ENCODE results near the gene ADIPOQ.
"Not testable (repeated sequence)": the region's sequence is repeated elsewhere in the genome, so short reads cannot be mapped to it uniquely, and the experiment has no call there.

DNA sequence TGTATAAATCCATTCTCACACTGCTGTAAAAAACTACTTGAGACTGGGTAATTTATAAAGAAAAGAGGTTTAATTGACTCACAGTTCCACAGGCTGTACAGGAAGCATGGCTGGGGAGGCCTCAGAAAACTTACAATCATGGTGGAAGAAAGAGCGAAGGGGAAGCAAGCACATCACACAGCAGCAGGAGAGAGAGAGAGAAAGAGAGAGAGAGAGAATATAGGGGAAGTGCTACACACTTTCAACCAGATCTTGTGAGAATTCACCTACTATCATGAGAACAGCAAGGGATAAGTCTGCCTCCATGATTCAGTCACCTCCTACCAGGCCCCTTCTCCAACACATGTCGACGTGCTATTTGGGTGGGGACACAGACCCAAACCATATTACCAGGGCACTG is 9.3 kb downstream of the ADIPOQ start:
- TF ChIP-seq, protein P1, sequence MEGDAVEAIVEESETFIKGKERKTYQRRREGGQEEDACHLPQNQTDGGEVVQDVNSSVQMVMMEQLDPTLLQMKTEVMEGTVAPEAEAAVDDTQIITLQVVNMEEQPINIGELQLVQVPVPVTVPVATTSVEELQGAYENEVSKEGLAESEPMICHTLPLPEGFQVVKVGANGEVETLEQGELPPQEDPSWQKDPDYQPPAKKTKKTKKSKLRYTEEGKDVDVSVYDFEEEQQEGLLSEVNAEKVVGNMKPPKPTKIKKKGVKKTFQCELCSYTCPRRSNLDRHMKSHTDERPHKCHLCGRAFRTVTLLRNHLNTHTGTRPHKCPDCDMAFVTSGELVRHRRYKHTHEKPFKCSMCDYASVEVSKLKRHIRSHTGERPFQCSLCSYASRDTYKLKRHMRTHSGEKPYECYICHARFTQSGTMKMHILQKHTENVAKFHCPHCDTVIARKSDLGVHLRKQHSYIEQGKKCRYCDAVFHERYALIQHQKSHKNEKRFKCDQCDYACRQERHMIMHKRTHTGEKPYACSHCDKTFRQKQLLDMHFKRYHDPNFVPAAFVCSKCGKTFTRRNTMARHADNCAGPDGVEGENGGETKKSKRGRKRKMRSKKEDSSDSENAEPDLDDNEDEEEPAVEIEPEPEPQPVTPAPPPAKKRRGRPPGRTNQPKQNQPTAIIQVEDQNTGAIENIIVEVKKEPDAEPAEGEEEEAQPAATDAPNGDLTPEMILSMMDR (IDR thresholded peaks at IDR 0.05), result not testable (repeated sequence)
- TF ChIP-seq POLR2A (IDR thresholded peaks at IDR 0.05), result not testable (repeated sequence)

Data from vagina (tissue), 2 donors.